ENCODE measurements around the gene TBC1D1.

TBC1D1 gene

DNA sequence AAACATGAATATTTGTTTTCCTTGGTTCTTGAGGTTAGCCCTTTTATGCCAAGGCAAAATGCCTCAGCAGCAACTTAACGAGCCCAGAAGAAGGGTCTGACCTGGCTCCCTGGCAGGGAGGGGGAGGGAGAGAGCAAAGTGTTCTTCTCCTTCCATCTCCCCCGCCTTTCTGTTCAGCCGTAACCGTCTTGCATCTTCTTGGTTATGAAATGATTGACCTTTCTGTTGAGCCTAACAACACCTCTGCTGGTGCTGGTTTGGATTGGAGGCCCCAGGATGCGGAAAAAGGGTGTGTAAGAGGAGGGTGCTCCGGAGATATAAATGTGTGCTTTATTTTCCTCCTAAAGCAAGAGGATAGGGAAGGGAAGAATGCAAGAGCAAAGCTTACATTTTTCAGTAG is 114.0 kb downstream of the TBC1D1 start:
- Histone ChIP-seq H3K4me1 (ENCODE audit: control insufficient read depth, insufficient read depth, low read length) (peaks cover 3% of the 10 kb centered on the region; the same call in 1 of the 2 replicates), H3K27ac (ENCODE audit: extremely low read depth, low read depth, low read length) (no peak overlapping the region), H3K4me3 (ENCODE audit: low read depth, low read length) (no peak overlapping the region), H3K9me3 (ENCODE audit: control insufficient read depth, insufficient read depth, low read depth, low read length) (no peaks in the 10 kb centered on the region), H3K36me3 (ENCODE audit: control insufficient read depth in 2 of 2, insufficient read depth in 1 of 2, low read length in 2 of 2) (no peaks in the 10 kb centered on the region)
- ChIA-PET POLR2A (no interaction called here), CTCF (no interaction called here)
- TF ChIP-seq GFI1B (tag by site-specific recombination; IDR thresholded peaks at IDR 0.05): no peak
- TF ChIP-seq, protein P1, sequence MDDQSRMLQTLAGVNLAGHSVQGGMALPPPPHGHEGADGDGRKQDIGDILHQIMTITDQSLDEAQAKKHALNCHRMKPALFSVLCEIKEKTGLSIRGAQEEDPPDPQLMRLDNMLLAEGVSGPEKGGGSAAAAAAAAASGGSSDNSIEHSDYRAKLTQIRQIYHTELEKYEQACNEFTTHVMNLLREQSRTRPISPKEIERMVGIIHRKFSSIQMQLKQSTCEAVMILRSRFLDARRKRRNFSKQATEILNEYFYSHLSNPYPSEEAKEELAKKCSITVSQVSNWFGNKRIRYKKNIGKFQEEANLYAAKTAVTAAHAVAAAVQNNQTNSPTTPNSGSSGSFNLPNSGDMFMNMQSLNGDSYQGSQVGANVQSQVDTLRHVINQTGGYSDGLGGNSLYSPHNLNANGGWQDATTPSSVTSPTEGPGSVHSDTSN (CRISPR knock-in tag; IDR thresholded peaks at IDR 0.05): no peak
- no peak for TF ChIP-seq CTCF (tag by site-specific recombination; IDR thresholded peaks at IDR 0.05)
- TF ChIP-seq FEZF1 (tag by site-specific recombination; IDR thresholded peaks at IDR 0.05): peak; percentile 37

DNA sequence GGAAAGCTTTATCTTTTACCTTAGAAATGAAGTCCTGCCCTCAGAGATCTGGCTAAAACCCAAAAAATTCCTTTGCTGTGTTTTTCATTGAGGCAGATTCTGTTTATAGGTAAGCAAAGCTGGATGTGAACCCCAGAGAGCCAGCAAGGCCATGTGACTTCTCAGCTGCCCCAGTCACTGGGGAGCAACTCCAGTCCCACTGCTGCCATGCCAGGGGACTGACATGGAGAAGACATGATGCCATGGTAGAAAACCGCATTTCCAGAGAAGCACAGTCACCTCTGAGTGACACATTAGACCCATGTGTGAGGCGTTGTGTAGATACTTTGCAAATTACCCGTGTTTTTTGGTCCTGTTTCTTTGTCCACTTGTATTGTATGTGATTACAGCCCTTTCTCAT is 114.8 kb downstream of the TBC1D1 start:
- Histone ChIP-seq H3K9me3 (ENCODE audit: control insufficient read depth, insufficient read depth, low read depth, low read length) (no peaks in the 10 kb centered on the region), H3K4me1 (ENCODE audit: control insufficient read depth, insufficient read depth, low read length) (peaks cover 5% of the 10 kb centered on the region; the same call in 1 of the 2 replicates), H3K27ac (ENCODE audit: extremely low read depth, low read depth, low read length) (no peak overlapping the region), H3K4me3 (ENCODE audit: low read depth, low read length) (no peak overlapping the region), H3K36me3 (ENCODE audit: control insufficient read depth in 2 of 2, insufficient read depth in 1 of 2, low read length in 2 of 2) (no peaks in the 10 kb centered on the region)
- CTCF ChIA-PET: interaction anchor here (0.6 kb wide), 1 partner anchor 854 kb away, joined by 4 read pairs; no protein-coding TSS in a partner anchor
- no peak for TF ChIP-seq ZNF10 (tag by site-specific recombination; IDR thresholded peaks at IDR 0.05)
- TF ChIP-seq ZFP37 (tag by site-specific recombination; IDR thresholded peaks at IDR 0.05): no peak
- TF ChIP-seq, protein P2, sequence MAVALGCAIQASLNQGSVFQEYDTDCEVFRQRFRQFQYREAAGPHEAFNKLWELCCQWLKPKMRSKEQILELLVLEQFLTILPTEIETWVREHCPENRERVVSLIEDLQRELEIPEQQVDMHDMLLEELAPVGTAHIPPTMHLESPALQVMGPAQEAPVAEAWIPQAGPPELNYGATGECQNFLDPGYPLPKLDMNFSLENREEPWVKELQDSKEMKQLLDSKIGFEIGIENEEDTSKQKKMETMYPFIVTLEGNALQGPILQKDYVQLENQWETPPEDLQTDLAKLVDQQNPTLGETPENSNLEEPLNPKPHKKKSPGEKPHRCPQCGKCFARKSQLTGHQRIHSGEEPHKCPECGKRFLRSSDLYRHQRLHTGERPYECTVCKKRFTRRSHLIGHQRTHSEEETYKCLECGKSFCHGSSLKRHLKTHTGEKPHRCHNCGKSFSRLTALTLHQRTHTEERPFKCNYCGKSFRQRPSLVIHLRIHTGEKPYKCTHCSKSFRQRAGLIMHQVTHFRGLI (tag by site-specific recombination; IDR thresholded peaks at IDR 0.05): no peak
- TF ChIP-seq FEZF1 (tag by site-specific recombination; IDR thresholded peaks at IDR 0.05): no peak
- TF ChIP-seq ZNF777 (tag by site-specific recombination; IDR thresholded peaks at IDR 0.05; ENCODE audit: borderline replicate concordance): no peak
- TF ChIP-seq BCL11A (tag by site-specific recombination; IDR thresholded peaks at IDR 0.05; ENCODE audit: low read depth): no peak
- no peak for TF ChIP-seq ZNF350 (tag by site-specific recombination; IDR thresholded peaks at IDR 0.05)
- no peak for TF ChIP-seq HOXA7 (CRISPR knock-in tag; IDR thresholded peaks at IDR 0.05; ENCODE audit: borderline replicate concordance)
- TF ChIP-seq ZBTB1 (tag by site-specific recombination; IDR thresholded peaks at IDR 0.05): no peak
- no peak for TF ChIP-seq ZBTB26 (tag by site-specific recombination; optimal IDR thresholded peaks at IDR 0.05)
- no peak for TF ChIP-seq HOXC10 (CRISPR knock-in tag; IDR thresholded peaks at IDR 0.05)
- POLR2A ChIA-PET: no interaction called here

- H3K27ac ChIP-seq (ENCODE audit: extremely low read depth, low read depth, low read length): no peak overlapping the region
- POLR2A ChIA-PET: no interaction called here
These were observed 116.8 kb downstream of the TBC1D1 start for GRCh38 chr4:38007645-38008044.

More at GRCh38 chr4:38007645-38008044, 116.8 kb downstream of the TBC1D1 start:
- H3K36me3 ChIP-seq (ENCODE audit: control insufficient read depth in 2 of 2, insufficient read depth in 1 of 2, low read length in 2 of 2): no peaks in the 10 kb centered on the region
- CTCF ChIA-PET: interaction anchor here (0.6 to 1.1 kb wide), 2 partner anchors 21 to 405 kb away, joined by 3 to 6 read pairs; no protein-coding TSS in a partner anchor
- TF ChIP-seq EGR2 (tag by site-specific recombination; IDR thresholded peaks at IDR 0.05; ENCODE audit: low read depth) (peak; percentile 52), ZSCAN30 (tag by site-specific recombination; IDR thresholded peaks at IDR 0.05) (no peak), ZFHX2 (tag by site-specific recombination; conservative IDR thresholded peaks at IDR 0.05) (peak; percentile 70)
- H3K9me3 ChIP-seq (ENCODE audit: control insufficient read depth, insufficient read depth, low read depth, low read length): no peaks in the 10 kb centered on the region
- H3K4me3 ChIP-seq (ENCODE audit: low read depth, low read length): no peak overlapping the region
- H3K4me1 ChIP-seq (ENCODE audit: control insufficient read depth, insufficient read depth, low read length): peaks cover 5% of the 10 kb centered on the region; the same call in 1 of the 2 replicates
